Anterior cingulate cortex (tissue), 58 donors: ENCODE data around the gene PARK7.

Source experiments
- DNase-seq, 58 donors: peaks; one replicate each; lab custom pipeline; 2025; lab: John Stamatoyannopoulos, UW

Gene PARK7

DNA sequence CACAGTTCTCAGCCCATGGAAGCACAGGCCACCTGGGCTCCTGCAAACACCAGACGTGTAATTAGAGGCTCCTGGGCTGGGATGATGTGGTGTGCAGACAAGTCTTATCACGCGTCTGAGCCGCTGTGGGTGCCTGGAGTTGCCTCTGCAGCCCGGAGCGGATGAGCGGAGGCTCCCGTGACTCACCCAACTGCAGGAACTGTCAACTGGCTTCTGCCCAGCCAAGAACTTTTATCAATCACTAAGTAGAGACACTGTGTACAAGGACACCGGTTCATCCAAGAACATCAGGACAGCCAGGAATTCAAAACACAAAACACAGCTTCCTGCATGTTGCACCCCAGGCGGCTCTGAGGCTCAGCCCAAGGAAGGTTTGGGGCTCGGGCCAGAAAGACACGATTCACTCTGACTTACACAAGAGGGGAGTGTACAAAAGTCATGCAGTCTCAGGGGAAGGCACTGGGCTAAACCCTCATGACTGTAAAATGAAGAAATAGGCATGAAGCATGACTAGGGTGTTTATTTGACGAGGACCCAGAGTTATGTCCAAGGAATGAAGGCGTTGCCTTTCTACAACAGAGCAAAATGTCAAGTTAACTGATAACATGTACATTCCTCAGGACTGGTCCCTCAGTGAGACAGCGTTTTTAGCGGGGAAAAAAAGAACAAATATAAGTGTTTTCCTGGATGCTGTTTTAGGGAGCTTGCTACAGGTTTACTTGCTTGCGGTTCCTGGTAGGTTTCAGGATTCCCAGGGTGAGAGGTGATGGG, 43.5 kb downstream of the PARK7 start:
- peak in 10 of 58 donors; percentile 10 to 68 (median 26) for DNase-seq

DNA sequence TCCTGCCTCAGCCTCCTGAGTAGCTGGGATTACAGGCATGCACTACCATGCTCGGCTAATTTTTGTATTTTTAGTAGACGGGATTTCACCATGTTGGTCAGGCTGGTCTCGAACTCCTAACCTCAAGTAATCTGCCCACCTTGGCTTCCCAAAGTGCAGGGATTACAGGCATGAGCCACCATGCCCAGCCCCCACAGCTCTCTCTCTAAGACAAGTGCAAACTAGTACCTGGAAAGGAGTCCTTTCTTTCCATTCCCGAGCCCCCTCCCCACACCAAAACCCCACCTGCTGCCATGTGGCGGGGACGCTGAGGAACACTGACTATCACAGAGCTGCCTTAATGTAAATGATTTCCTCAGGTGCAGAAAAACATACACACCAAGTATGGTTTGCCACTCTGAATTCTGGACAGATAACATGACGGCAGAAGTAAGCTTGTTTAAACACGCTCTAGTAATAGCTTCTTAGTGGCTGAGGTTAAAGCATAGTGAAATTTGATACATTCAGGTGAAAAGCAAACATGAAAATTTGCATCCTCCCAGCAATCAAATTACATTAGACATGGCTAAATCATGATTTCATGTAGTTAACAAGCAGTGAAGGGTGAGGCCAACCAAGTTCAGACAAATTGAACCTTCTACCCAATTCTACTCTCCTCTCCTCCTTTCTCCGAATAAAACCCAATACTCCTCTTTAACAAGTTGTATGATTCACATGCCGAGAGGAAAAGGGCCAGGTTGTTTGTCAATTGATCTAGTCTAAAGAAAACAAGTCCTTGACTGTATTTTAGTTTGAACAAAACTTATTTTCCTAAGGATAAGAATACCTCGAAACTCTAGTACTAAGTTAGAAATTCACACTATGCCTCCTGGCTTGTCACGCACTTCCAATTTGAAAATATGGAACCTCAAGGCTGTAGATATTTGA, 44.8 kb downstream of the PARK7 start:
- no peak for DNase-seq

- no peak for DNase-seq
Measured at GRCh38 chr1:8009043-8010002, 47.8 kb downstream of the PARK7 start.

DNA sequence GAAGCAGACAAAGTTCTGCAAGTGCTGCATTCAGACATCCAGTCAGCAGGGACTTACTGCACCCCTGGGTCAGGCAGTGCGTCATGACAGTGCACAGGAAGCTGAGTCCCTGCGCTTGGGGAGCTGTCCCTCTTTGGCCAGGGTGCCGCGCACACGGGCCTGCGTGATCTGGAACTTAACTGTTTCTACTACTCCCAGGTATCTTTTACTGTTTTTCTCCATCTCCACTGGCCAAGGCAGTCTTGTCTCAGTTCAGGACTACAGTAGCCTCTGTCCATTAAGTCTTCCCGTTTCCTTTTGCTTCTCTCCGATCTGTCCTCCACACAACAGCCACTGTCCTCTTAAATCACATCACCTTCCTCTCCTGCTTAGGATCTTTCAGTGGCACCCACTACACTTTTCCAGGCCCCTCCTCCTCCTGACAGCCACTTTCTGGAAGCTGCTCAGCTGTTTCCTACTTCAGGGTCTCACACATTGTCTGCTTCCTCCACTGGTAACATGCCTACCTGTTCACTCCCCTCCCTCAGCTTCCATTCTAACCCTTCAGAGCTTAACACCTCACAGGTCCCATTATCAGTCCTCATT, 48.7 kb downstream of the PARK7 start:
- DNase-seq, result no peak

DNA sequence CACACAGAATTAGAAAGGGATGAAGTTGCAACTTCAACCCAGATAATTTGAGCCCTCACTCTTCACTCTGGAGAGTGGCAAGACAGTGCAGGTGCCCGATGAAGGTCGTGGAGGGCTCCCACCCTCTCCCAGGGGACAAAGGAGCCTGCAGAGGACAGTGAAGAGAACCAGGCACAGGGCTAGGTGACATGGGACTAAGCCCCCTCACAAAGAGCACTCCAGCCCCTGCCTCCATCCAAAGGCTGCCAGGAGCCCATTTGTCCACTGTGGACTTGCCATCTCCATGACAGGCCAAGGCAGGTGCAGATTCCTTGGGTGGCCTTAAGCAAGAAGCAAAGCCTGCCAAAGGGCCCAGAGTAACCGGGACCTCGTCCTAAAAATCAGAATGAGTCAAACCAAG, 49.5 kb downstream of the PARK7 start:
- no peak for DNase-seq

- DNase-seq, result no peak
Measured at GRCh38 chr1:8011923-8012858, 50.7 kb downstream of the PARK7 start.

DNA sequence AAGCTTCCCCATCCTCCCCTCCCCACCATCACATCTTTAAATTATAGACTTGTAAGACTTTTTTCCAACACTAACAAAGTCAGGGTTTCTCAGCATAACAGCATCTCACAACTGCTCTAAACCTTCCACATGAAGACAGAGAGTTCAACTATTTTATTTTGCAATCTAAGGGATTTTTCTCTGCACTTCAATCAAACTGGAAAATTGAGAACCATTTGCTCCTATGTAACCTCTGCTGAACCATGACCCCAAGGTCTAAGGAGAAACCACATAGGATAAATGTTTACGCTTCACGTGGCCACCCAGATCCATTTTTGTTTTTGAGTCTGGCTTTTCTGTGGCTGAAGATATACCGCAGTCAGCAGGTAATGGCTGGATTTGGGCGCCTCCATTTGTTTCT, 51.4 kb downstream of the PARK7 start:
- no peak for DNase-seq

DNA sequence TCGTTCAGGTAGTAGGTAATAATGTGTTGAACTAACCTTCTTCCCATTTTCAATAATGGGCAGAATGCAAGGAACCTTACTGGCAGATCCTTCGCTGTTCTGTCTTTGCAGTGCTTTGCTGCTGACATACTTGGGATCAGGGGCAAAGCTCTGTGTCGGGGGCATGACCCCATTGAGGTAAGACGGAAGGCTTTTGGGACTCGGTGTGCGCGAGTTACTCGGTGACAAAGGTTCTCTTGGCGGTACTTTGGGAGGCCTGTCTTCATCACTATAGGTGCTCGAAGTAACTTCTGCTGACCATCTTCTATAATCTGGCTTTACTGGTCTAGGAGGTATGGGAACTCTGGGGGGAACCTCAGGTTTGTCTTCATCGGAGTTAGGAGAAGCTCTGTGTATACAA, 51.9 kb downstream of the PARK7 start:
- DNase-seq, result no peak

DNA sequence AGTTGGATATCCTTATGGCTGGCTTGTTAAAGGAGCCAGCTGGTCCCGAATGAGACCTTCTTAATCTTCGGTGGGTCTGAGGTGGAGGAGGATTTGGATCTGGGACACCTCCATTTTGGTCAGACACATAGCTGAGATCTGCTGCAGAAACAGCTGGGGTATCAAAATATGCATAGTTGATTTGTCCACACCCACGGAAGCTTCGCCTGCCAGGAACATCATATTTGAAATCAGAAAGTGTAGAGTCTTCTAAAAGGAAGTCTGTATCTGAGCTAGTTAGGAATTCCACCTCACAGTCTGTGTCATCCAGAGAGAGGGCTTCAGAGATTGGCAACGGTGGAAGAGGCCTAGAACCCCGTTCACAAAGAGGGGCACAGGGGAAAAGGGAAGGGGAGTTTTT, 52.3 kb downstream of the PARK7 start:
- peak in 3 of 58 donors; percentile 9 to 40 (median 21) for DNase-seq

DNA sequence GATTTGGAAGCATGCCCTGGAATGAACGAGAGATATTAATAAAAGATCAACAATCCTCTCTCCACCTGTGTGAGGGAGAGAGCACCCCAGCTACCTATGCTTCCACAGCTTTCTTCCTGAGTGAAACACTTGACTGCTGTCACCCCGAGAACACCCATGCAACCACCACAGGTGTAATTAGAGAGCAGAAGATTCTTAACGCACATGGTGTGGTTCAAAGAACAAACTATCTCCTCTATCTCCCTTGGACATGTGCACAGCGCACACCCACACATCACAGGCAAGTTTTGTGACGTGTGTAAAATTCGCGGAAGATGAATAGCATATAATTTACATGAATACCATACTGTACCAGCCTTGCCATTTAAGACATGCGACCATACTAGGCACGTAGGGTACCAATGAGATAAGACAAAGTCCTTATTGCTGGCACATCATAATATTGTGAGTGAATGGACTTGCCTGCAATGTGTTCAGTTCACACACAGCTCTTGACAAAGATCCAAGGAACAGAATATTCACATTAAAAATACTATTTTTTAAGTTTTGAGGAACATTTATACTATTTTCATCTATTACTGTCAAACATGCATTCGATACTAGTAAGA, 53.0 kb downstream of the PARK7 start:
- DNase-seq, result peak in 1 of 58 donors; percentile 4

DNA sequence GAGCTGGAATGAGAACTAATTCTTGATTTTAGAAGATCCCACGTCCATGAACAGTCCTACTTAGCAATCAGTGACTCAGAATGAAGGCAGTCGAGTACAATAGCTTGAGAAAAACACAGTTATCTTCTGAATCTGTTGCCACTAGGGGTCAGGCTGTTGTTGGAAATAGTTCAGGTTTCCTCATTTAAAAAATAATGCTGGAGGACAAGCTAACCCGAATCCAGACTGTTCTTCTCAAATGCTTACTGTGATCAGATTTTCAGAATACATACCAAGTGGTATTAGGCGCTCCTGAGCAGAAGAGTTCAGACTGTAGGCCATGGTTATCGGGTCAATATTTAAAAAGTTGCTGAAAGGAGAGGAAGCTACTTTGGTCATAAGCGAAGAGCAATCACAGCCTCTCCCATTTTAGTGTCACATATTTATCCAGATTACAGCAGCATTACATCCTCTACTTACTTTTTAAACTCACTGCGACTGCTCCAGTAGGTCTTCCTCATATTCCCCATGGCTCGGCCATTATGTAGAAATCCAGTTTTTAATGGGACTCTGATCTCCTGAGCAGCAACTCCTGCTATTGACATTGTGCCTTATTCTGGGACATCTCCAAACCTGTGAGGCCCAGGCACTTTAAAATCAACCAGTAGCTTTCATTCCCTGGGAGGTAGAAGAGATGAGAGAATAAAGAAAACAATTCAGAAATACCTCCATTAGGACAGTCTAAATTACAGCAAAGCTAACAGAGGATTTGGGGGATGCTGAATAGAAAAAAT, 53.7 kb downstream of the PARK7 start:
- peak in 25 of 58 donors; percentile 7 to 80 (median 34) for DNase-seq

GRCh38 chr1:8015809-8016165, 54.3 kb downstream of the PARK7 start:
- DNase-seq, result peak in 4 of 58 donors; percentile 3 to 39 (median 14)

DNA sequence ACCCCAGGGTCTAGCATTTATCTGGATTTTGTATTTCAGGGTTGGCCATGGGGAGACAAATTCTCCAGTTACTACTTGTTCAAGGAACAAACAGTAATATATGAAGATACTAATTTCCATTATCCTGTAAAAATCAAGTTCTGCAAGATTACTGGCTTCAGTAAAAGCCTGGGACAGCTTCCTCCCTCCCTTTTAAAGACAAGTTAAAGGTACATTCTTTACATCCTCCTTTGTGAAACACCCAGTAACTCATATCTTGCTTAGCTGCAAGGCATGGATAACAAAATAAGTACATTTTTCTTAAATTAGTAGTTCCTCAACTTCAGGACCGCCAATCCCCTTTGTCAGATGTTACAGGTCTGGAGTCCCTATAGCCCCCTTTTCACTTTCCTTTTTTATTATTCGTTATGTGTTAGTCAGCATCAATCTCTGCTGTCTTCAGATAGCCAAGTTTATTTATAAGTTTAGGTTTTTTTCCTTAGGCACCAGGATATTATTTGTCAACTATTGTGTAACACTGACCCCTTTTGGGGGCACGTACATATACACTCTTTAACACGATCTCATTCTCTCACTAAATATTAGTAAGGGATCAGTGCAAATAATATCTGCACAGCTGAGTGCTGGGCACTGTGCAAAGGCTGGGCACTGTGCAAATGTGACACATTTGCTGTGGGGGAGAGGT, 54.8 kb downstream of the PARK7 start:
- no peak for DNase-seq

- DNase-seq, result no peak
Measured at GRCh38 chr1:8016895-8017241, 55.4 kb downstream of the PARK7 start.

DNA sequence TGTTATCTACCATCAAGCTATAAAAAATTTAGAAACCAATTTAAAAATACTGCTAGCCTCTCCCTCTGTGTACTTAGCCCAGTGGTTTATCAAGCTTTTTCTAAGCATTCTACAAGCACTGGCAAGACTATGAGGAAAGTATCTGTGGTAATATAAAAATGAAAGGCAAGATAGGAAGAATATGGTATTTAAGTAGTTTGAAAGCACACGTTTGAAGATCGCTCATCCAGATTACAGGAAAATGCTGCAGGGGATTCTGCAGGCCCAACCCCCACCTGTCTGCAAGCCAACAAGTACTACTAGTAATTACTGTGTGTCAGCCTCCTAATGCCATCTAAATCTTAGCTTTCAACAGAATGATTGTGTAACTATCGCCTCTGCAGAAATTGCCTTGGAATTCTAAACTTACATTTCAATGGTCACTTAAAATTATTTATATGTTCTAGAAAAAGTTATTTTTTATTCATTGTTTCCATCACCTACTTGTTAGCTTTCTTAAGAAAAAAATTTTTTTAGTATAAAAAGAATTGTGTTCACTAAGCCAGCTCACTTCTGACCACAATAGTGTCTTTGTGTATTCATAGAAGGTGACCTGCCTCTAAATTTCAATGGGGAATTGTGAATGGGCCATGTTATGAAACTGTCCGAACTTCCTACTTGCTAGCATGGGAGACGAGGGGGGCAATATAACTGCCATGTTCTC, 56.1 kb downstream of the PARK7 start:
- peak in 16 of 58 donors; percentile 7 to 80 (median 14) for DNase-seq

DNA sequence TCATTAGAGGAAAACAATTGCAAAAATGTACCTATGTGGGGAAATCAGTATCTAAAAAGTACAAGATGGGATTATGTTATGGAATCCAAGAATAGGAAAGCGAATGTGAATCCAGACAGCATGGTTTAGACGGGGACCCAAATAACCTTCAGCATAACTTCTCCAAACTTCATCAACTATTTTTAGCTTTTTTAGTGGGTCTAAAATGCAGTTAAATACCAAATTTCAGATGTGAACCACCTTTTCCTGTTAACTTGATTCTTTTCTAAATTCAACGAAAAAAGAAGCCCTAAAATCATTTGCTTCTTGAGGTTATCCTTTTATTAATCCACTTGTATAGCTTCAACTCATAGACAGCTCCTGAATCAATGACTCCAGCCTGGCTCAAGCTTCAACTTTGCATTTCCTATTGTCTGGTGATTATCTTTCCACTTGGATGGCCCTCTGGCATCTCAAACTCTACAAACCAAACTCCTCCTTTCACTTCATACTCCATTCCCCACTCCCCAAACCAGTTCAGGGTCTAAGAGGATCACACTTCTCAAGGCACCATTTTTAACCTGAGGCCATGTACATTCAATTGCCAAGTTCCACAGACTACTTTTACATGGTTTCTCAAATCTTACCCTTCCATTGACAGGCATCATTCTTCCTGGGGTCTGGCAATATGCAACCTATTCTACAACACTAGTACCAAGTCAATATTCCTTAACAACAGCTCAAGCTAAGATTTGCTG, 57.1 kb downstream of the PARK7 start:
- DNase-seq, result no peak
